Measurements from ENCODE around the gene CLDN3.

Gene CLDN3

GRCh38 chr7:73770860-73771670, 995 bp upstream of the CLDN3 start:
- DNase-seq (ENCODE audit: low read depth), result no peak

DNA sequence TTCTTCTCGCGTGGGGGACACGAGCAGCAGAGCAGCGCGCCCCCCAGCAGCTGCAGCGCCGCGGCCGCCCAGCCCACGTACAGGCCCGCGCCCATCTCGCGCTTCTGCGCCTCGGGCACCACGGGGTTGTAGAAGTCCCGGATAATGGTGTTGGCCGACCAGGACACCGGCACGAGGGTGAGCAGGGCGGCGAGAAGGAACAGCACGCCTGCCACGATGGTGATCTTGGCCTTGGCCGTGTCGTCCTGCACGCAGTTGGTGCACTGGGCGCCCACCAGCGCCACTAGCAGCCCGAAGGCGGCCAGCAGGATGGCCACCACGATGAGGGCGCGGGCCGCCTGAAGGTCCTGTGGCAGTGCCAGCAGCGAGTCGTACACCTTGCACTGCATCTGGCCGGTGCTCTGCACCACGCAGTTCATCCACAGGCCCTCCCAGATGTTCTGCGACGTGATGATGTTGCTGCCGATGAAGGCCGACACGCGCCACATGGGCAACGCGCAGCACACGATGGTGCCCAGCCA, 529 bp downstream of the CLDN3 start:
- no peak for DNase-seq (ENCODE audit: low read depth)

DNA sequence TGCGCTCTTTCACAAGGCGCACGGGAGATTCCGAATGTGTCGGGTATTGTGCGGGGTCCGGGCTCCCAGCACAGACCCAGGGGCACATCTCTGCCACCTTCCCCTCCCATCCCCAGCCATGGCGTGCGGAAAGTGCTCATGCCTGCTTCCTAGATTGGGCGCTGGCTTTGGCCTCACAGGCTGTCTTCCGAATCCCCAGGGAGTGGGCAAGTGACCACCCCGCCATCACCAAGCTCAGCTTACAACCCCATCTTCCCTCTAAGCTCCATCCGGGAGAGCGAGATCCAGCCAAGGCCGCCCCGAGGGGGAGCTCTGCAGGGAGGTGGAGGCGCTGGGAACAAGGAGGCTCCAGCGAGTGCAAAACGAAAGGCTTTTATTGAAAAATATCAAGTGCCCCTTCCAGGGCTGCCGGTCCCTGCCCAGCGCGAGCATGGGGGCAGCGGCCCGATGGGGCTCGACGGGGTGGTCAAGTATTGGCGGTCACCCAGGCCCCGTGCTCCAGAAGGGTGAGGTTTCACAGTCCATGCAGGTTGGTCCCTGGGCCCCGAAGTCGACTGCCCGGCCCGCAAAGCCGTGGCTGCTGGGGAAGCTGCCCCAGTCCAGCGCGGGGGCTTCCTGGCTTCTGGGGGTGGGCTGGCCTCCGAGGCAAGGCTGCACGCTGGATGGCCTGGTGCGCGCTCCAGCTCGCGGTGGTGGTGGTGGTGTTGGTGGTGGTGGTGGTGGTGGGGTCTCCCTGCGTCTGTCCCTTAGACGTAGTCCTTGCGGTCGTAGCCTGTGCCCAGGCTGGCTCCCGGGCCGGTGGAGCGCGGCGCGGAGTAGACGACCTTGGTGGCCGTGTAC, 1.2 kb downstream of the CLDN3 start:
- no peak for DNase-seq (ENCODE audit: low read depth)

- DNase-seq (ENCODE audit: low read depth), result no peak
Measured at GRCh38 chr7:73766556-73767229, 3.4 kb downstream of the CLDN3 start.

GRCh38 chr7:73762659-73762999, 7.4 kb downstream of the CLDN3 start:
- DNase-seq (ENCODE audit: low read depth), result no peak

GRCh38 chr7:73761854-73762658, 8.0 kb downstream of the CLDN3 start:
- no peak for DNase-seq (ENCODE audit: low read depth)

DNA sequence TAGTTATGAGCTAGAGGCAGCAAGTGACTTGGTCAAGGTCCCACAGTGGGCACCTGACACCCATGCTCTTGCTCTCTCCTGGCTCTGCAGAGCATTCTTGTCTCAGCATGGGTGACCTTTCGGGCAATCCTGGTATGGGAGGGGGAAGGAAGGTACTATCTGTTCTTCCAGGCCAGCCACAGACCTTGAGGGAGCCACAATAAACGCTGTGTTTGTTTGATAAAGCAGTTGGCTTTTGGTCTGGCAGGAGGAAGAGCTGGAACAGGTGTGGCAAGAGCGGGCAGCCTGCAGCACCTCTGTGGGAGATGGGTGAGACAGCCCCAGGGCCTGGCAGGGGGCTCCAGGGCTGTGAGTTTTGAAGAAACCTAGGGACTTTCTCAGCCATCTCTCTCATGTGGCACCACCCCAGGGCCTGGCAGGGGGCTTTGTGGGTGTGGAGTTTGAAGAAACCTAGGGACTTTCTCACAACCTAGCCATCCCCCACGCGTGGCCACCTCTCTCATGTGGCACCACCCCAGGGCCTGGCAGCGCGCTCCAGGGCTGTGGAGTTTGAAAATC, 11.4 kb downstream of the CLDN3 start:
- DNase-seq (ENCODE audit: low read depth), result no peak

DNA sequence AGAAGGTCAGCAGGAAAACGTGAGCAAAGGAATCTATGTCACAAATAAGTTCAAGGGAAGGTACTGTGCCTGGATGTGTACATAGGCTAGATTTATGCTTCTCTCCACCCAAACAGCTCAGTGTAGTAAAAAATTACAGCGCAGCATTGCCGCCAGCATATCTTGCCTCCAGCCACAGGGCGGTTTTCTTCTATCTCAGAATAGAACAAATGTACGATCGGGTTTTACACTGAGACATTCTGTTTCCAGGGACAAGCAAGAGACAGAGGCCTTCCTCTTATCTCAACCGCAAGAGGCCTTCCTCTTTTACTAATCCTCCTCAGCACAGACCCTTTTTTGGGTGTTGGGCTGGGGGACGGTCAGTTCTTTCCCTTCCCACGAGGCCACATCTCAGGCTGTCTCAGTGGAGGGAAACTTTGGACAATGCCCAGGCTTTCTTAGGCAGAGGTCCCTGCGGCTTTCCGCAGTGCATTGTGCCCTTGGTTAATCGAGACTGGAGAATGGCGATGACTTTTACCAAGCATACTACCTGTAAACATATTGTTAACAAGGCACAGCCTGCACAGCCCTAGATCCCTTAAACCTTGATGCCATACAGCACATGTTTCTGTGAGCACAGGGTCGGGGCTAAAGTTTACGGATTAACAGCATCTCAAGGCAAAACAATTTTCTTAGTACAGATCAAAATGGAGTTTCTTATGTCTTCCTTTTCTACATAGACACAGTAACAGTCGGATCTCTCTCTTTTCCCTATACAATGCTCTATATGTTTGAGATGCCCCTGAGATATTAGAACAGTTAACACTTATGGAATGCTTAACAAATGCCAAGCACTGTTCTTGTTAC, 19.9 kb downstream of the CLDN3 start:
- no peak for DNase-seq (ENCODE audit: low read depth)

DNA sequence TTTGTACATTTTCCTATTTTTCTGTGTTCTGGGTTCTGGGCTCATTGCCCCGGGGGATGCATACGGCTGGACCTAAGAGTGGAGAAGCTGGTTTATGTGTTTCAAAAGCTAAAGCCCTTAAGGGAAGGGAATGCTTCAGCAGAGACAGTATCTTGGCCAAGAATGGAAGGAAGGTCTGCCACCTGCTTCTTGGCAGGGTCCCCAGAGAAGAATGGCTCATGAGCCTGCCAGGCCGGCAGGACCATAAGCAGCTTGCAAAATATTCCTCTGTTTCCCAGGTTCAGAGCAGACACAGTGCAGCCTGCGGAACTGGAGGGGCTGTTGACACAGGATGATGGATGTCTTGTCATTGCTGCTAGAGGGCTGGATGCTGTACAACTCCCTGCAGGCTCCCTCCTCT, 23.7 kb downstream of the CLDN3 start:
- no peak for DNase-seq (ENCODE audit: low read depth)

DNA sequence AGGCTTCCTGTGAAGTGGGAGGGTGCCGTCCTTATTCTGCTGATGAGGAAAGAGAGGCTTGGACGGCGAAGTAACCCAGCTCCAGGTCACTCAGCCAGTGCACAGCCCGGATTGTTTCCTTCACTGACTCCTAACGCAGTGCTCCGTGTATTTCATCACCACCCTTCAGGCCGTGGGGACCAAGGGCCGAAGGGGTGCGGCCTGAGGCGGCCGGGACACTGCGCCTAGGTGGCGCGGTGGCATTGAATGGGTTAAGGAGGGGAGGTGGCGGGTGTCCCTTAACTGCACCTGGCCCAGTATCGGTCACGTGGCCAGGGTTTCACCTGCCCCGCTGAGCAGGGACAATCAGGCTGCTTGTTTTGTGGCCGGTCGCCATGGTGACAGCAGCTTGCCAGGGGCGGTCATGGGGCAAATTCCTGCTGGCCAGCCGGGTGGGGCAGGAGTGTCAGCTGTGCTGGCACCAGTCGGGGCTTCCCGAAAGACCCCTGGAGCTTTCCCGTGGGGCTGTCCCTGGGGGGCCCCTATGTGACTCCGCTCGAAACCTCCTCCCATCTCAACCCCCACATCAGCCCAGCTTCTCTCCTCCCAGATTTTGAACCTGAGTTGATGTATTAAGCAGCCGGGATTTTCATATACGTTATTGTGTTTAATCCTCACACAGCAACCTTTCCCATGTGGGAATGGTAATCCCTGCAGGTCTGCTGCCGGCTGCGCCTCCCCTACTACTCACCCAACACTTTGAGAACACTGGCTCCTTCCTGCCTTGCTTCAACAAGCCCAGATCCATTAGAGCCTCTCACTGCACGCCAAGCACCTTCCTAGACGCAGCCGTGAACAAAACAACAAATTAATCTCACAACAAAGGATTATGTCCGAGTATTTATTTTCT, 27.1 kb downstream of the CLDN3 start:
- DNase-seq (ENCODE audit: low read depth), result no peak

DNA sequence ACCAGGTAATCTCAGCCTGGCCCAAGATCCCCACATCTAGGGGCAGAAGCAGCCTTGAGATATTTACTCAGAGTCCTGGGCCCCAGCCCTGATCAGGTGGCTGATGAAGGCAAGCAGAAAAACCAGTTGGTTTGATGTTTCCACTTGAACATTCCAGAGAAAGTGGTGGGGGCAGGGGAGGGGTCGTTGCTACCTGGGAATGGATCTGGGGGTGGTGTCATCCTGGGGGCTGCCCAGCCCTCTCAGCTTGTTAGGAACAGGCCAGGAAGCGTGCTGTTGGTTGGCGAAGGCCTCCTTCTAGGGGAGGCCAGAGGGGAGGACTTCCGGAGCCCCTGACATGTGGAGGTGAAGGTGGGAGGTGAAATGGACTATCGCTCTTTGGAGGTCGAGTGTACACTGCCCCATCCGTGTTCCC, 27.7 kb downstream of the CLDN3 start:
- no peak for DNase-seq (ENCODE audit: low read depth)

- DNase-seq (ENCODE audit: low read depth), result no peak
Measured at GRCh38 chr7:73741600-73741999, 28.5 kb downstream of the CLDN3 start.

GRCh38 chr7:73740771-73741170, 29.3 kb downstream of the CLDN3 start:
- no peak for DNase-seq (ENCODE audit: low read depth)

DNA sequence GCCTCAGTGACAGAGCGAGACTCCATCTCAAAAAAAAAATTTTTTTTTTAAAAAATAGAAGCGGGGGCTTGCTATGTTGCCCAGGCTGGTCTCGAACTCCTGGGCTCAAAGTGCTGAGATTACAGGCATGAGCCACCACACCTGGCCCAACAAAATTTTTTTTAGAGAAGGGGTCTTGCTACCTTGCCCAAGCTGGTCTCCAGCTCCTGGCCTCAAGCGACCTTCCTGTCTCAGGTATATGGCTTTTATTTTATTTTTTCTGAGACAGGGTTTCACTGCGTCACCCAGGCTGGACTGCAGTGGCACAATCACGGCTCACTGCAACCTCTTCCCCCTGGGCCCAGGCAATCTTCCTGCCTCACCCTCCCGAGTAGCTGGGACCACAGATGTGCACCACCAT, 29.9 kb downstream of the CLDN3 start:
- no peak for DNase-seq (ENCODE audit: low read depth)

DNA sequence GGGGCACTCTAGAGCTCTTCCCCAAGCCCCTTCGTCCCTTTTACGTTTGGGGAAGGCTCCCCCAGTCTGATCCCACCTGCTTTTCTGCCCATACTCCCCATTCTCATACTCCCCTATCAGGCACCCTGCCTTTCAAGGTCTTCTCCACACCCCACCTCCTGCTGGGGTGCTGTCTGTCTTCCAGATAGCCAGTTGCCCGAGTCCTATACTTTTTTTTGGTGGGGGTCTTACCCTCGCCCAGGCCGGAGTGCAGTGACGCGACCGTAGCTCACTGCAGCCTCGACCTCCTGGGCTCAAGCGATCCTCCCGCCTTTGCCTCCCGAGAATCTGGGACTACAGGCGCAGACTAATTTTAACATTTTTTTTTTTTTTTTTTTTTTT, 30.7 kb downstream of the CLDN3 start:
- no peak for DNase-seq (ENCODE audit: low read depth)

- no peak for DNase-seq (ENCODE audit: low read depth)
Measured at GRCh38 chr7:73738612-73739386, 31.3 kb downstream of the CLDN3 start, which contains the start of gene ABHD11. ABHD11 (minus strand) TSS chr7:73738802; CDS start chr7:73738770, 32 bp downstream.

DNA sequence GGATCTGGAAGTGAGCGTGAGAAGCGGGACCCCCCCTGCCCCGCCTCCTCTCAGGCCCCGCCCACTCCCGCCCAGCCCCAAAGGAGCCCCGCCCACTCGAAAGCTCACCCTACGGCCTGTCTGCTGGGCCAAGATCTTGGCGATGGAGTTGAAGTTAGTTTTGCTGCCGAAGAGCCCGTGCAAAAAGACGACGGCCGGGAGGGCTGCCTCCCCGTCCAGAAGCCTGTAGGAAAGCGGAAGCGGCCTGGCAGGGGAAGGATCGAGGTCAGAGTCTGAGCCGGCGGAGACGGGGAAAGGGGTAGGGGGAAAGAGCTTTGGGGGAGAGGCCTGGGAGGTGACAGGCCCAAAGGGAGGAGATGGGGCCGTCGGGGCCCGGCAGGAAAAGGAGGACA, 31.9 kb downstream of the CLDN3 start:
- DNase-seq (ENCODE audit: low read depth), result no peak

DNA sequence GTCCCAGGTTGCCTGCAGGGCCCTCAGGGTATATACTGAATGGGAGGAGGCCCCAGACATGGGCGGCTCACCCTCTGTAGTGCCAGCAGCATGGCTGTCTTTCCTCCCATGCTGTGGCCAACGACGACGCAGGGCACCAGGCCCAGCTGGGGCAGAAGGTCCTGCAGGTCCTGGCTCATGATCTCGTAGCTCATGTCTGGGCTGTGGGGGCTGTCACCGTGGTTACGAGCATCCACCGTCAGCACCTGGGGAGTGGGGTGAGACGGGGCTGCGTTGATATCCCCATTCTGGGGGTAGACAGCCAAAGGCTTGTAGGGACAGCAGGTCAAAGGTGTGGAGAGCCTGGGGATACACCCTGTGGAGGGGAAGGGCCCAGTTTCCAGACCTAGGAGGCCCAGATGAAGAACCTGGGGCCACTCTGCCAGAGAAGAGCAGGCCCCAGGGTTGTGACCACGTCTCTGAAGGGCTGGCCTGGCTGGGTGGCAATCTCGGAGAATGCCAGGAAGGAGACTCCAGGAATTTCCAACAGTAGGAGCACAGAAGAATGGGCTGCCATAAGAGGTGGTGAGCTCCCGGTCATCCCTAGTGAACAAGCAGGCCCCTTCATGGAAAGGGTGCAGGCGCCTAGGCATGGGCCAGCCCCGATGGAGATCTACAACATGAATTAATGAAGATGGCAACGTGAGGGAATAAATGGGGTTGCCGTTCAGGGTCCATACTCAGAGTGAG, 32.4 kb downstream of the CLDN3 start:
- DNase-seq (ENCODE audit: low read depth), result no peak

Data from GM04503 (cell line).